Measurements from ENCODE around the gene PCCB.
"Not testable (repeated sequence)": the region's sequence is repeated elsewhere in the genome, so short reads cannot be mapped to it uniquely, and the experiment has no call there.

The PCCB gene

GRCh38 chr3:136326316-136326715 lies 76.2 kb downstream of the PCCB start:
- no peak for DNase-seq (ENCODE audit: low read depth in 1 of 2, low spot score in 1 of 2)

DNA sequence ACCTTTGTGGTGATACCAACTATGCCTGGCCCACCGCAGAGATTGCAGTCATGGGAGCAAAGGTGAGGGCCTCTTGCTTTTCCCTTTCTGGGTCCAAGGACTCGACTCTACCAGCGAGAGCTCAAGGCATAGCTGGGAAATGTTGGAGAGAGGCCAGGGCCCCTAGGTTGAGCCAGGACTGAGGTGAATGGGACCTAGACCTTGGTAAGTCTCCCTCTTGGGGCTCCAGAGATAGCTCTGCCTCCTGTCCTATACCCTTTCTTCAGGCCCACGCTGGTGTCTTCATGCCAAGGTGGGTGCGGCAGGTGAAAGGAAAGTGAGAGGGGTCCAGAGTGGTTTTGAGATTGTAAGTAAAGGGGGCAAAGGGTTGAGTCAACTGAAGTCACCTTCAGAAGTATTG lies 77.5 kb downstream of the PCCB start:
- DNase-seq (ENCODE audit: low read depth in 1 of 2, low spot score in 1 of 2): no peak

DNA sequence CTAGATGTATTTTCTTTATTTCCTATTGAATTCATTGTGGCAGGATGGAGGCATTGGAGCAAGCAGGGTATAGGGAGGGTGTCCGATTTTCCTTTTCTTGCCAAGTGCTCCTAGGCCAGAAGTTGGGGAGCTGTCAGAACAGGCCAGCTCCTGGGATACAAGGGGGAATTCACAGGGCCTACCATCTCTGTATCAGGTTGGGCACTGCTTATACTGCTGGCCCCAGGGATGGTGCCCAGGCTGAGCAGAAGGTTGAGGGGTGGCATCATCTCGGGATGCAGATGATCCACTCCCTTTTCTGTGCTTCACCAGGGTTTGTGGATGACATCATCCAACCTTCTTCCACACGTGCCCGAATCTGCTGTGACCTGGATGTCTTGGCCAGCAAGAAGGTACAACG lies 79.5 kb downstream of the PCCB start:
- DNase-seq (ENCODE audit: low read depth in 1 of 2, low spot score in 1 of 2): no peak

DNA sequence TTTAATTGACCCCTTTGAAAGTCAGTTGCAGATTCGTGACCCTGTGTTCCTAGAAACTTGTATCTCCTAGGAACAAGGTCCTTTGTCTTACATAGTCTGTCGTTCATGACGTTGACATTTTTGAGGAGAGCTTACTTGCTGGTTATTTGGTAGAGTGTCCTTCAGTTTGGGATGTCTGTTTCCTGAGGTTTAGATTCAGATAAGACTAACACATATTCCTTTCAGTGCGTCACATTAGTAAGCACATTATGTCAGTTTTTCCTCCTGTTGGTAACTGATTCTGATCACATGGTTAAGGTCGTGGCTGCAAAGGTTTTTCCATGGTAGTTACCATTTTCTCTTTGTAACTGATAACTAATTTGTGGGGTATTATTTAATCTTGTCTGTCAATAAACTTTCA lies 80.8 kb downstream of the PCCB start:
- no peak for DNase-seq (ENCODE audit: low read depth in 1 of 2, low spot score in 1 of 2)

GRCh38 chr3:136332302-136332701 lies 82.2 kb downstream of the PCCB start:
- no peak for DNase-seq (ENCODE audit: low read depth in 1 of 2, low spot score in 1 of 2)

DNA sequence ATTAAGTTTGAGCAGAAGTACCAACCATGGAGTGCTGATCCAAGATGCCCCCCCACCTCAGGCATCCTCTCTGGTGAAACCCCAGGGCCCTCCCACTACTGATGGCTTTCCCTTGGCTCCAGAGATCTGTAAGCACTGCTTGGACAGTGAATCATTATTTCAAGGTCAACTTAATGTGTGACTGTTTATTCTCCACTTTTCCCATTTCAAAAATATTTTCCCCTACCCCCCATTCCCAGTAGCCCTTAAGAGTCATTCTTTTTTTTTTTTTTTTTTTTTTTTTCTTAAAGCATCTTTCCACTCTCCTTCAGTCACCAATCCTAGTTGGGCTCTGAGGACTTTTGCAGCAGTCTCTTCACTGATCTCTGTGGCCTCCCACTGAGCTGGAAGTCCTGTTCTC lies 82.6 kb downstream of the PCCB start:
- DNase-seq (ENCODE audit: low read depth in 1 of 2, low spot score in 1 of 2): no peak

DNA sequence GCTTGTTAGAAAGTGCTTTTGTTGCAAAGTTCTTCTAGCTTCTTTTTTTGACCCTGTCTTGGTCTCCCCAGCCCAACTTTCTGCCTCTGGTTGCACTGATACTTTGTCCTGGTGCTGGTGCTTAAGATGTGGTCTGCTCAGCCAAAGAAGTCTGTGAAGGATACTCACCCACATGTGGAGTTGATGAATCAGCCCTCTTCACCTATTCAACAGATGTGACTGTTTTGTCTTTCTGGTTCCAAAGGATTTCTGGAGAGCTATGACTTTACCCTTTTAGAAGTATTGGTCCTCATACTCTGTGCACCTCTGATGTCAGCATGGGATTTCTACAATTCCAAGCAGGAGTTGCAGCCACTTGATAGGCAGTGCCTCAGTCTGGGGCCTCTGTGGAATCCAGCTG lies 84.1 kb downstream of the PCCB start:
- DNase-seq (ENCODE audit: low read depth in 1 of 2, low spot score in 1 of 2): no peak

DNA sequence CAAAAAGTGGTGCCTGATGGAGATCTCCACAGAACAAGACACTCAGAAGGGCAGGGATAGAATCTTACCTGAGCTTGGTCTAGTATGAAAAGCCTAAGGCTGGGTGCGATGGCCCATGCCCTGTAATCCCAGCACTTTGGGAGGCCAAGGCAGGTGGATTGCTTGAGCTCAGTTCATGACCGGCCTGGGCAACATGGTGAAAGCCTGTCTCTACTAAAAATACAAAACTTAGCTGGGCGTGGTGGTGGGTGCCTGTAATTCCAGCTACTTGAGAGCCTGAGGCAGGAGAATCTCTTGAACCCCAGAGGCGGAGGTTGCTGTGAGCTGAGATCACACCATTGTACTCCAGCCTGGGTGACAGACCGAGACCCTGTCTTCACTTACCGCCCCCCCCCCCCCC lies 84.6 kb downstream of the PCCB start:
- not testable (repeated sequence) for DNase-seq (ENCODE audit: low read depth in 1 of 2, low spot score in 1 of 2)

- DNase-seq (ENCODE audit: low read depth in 1 of 2, low spot score in 1 of 2): no peak
Observed at GRCh38 chr3:136336329-136337100, 86.4 kb downstream of the PCCB start.

DNA sequence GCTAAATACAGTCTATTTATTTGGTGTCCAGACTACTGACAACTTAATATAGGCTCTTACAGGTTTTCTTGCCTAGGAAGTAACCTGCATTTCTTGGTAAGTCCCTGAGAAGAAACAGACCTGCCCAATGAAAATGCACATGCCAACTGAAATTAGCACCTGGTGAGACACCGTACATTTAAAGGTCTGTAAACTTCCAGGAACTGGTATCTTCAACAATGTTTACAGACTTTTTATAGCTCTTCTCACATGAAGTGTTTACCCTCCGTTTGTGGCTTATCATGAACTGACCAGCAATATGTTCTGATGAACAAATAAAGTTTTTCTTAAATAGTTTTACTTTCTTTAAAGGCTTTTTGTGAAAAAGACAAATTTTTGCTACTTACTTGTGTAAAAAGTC lies 93.3 kb downstream of the PCCB start:
- DNase-seq (ENCODE audit: low read depth in 1 of 2, low spot score in 1 of 2): no peak

DNA sequence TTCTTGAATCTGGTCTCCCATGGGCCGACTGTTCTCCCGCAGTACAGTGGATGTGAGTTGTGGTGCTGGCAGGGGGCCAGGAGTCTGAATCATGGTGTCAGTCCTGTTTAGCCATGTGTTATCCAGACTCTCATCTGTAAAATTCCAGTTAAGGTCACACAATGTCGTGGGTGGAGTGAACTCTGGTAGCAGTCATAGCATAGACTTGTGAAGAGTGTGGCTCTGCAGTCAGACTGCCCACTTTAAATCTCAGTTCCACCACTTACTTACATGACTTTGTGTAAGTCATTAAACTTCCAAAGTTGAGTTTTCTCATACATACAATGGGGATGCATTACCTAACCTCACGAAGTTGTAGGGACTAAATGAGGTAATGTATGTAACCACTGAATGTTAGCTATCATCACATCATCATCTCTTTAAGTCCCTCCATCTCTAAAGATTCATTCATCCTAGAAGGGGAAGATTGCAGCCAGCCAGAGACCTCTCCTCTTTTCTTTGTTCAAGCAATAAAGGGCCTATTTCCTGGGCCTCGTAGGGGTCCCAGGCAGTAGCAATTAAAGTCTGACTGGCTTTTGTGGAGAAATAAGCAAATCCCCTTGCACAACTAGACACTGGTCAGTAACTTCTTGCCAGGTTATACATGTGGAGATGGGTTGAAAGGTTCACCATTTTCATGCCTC lies 93.9 kb downstream of the PCCB start:
- no peak for DNase-seq (ENCODE audit: low read depth in 1 of 2, low spot score in 1 of 2)

- no peak for DNase-seq (ENCODE audit: low read depth in 1 of 2, low spot score in 1 of 2)
Observed at GRCh38 chr3:136346486-136346885, 96.3 kb downstream of the PCCB start.

DNA sequence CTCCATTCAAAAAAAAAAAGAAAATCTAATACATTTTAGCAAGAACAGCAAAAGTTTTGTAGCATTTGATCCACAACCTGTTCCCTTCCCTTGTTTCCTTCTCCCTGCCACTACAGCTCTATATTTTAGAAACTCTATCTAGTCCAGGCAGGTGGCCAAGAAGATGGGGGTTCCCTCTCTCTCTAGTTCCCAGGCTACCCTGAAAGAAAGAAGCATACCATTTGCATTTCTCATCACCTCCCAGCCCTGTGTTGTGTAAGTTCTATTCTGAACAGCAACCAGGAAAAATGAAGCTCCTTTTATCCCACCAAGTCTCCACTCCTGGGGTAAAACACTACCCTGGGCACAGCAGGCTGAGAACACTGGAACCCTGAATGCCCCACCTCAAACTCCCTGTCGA lies 100.0 kb downstream of the PCCB start:
- DNase-seq (ENCODE audit: low read depth in 1 of 2, low spot score in 1 of 2): no peak

DNA sequence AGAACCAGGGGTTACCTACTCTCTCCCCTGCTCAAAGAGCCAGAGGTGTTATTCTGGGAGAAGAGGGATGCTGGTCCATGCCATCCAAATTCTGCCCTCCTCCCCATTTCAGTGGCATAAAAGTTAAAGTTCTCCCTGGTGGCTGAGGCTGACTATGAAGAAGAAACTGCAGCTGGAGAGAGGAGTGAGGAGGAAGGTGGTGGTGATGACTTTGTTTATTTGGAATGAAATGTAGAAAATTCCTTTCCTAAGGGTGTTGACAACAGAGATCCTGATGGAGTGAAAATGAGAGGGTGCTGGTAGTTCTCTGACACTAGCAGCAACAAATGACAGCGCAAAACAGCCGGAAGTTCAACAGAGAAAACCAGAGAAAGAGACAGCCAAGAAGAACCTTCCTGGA lies 100.4 kb downstream of the PCCB start:
- no peak for DNase-seq (ENCODE audit: low read depth in 1 of 2, low spot score in 1 of 2)

GRCh38 chr3:136351351-136351750 lies 101.2 kb downstream of the PCCB start:
- no peak for DNase-seq (ENCODE audit: low read depth in 1 of 2, low spot score in 1 of 2)

DNA sequence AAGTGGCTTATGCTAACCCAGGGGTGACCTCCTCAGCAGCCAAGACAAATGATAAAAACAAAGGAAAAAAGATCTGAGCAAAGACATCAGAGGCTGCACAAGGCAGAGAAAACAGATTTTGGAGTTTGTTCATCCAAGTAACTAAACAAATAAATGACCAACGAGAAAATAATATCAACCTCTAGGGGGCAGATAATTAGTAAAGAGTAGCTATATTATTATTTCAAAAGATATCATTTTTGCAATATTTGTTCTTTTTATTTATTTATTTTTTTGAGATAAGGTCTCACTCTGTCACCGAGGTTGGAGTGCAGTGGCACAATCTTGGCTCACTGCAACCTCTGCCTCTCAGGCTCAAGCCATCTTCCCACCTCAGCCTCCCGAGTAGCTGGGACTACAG lies 101.8 kb downstream of the PCCB start:
- no peak for DNase-seq (ENCODE audit: low read depth in 1 of 2, low spot score in 1 of 2)

- no peak for DNase-seq (ENCODE audit: low read depth in 1 of 2, low spot score in 1 of 2)
Observed at GRCh38 chr3:136353461-136353860, 103.3 kb downstream of the PCCB start.

GRCh38 chr3:136366289-136366688 lies 116.1 kb downstream of the PCCB start:
- DNase-seq (ENCODE audit: low read depth in 1 of 2, low spot score in 1 of 2): no peak

- not testable (repeated sequence) for DNase-seq (ENCODE audit: low read depth in 1 of 2, low spot score in 1 of 2)
Observed at GRCh38 chr3:136375800-136376199, 125.7 kb downstream of the PCCB start.

DNA sequence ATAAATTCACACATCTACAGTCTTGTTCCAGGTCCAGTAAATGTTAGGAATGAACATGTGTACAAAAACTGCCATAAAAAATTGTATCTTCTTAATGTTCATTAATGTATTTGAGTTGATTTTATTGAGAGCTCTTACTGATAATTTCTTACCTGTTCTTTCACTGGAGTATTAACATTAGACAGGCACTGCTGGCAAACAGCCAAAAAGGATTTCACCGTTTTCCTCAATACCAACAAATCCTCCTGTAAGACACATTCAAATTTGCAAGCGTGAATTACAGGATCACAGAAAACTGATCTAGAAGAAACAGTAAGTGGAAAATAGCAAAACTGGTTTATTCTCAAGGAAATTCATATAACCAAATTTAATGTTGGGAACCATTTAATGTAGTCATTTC lies 127.4 kb downstream of the PCCB start:
- no peak for DNase-seq (ENCODE audit: low read depth in 1 of 2, low spot score in 1 of 2)

DNA sequence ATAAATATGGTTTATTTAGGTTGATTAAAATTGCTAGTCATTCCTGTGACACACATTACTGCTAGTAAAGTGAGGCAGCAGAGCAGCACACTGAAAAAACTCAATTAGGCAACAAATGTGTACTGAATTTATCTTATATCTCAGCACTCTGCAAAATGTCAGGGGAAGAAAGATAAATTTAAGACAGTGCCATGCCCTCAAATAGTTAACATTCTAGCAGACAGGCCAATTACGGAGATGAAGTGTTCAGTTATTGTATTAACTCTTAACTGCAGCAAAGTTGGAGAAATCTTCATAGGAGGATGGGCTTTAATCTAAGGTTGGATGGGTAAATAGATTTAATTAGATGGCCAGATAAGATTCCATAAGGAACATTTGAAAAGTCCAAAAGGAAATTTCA lies 127.9 kb downstream of the PCCB start:
- DNase-seq (ENCODE audit: low read depth in 1 of 2, low spot score in 1 of 2): no peak

All from stimulated activated CD4-positive, alpha-beta T cell treated with anti-CD3 and anti-CD28 coated beads, Interleukin-15, amount 100 ng/mL, for 1 hour (primary cell).